Stimulated activated CD4-positive, alpha-beta T cell treated with anti-CD3 and anti-CD28 coated beads, Interleukin-2, amount 100 ng/mL, for 4 hours (primary cell): Measurements from ENCODE around the gene NSUN3.
A peak's percentile ranks its signal among the peaks of the same experiment; 100 is the strongest.
"Not testable (repeated sequence)": the region's sequence is repeated elsewhere in the genome, so short reads cannot be mapped to it uniquely, and the experiment has no call there.

Experiments used
- DNase-seq: peaks from one replicate; pipeline ENCODE4 v3.0.0-alpha.2; 2020; ENCODE audit warnings: low read depth

NSUN3 gene

GRCh38 chr3:94062513-94063404, at the start of gene NSUN3, which contains the start of gene DHFR2:
Gene NSUN3, plus strand, starts transcription at chr3:94063061. Its CDS starts 66 bp downstream, at chr3:94063127.
Gene DHFR2, minus strand, starts transcription at chr3:94062916. Its CDS starts 1,405 bp downstream, at chr3:94061511.
- peak; percentile 72 for DNase-seq

- no peak for DNase-seq
Measured at GRCh38 chr3:94015025-94015424, 47.8 kb upstream of the NSUN3 start.

GRCh38 chr3:94019659-94020058, 43.2 kb upstream of the NSUN3 start:
- DNase-seq: no peak

- no peak for DNase-seq
Measured at GRCh38 chr3:94020293-94020692, 42.6 kb upstream of the NSUN3 start.

- no peak for DNase-seq
Measured at GRCh38 chr3:94024385-94024784, 38.5 kb upstream of the NSUN3 start.

GRCh38 chr3:94026623-94027022, 36.2 kb upstream of the NSUN3 start:
- DNase-seq: no peak

- no peak for DNase-seq
Measured at GRCh38 chr3:94028093-94028837, 34.6 kb upstream of the NSUN3 start, which contains the start of gene STX19. Gene STX19, minus strand, starts transcription at chr3:94028597. Its CDS starts 13,328 bp downstream, at chr3:94015269.

- DNase-seq: no peak
Measured at GRCh38 chr3:94036909-94037507, 25.9 kb upstream of the NSUN3 start.

GRCh38 chr3:94043285-94043684, 19.6 kb upstream of the NSUN3 start:
- no peak for DNase-seq

- not testable (repeated sequence) for DNase-seq
Measured at GRCh38 chr3:94044100-94044936, 18.5 kb upstream of the NSUN3 start.

GRCh38 chr3:94046533-94046932, 16.3 kb upstream of the NSUN3 start:
- no peak for DNase-seq

- DNase-seq: no peak
Measured at GRCh38 chr3:94049267-94049666, 13.6 kb upstream of the NSUN3 start.

- DNase-seq: no peak
Measured at GRCh38 chr3:94050546-94050945, 12.3 kb upstream of the NSUN3 start.

GRCh38 chr3:94061297-94061696, 1.6 kb upstream of the NSUN3 start:
- no peak for DNase-seq

GRCh38 chr3:94063496-94064119, 747 bp downstream of the NSUN3 start:
- DNase-seq: no peak

GRCh38 chr3:94064243-94064860, 1.5 kb downstream of the NSUN3 start:
- no peak for DNase-seq

GRCh38 chr3:94065122-94065521, 2.3 kb downstream of the NSUN3 start:
- DNase-seq: no peak

GRCh38 chr3:94065819-94066480, 3.1 kb downstream of the NSUN3 start:
- DNase-seq: no peak

- DNase-seq: no peak
Measured at GRCh38 chr3:94066506-94067500, 3.9 kb downstream of the NSUN3 start.
